ENCODE measurements around the gene PDK2.

PDK2 gene

DNA sequence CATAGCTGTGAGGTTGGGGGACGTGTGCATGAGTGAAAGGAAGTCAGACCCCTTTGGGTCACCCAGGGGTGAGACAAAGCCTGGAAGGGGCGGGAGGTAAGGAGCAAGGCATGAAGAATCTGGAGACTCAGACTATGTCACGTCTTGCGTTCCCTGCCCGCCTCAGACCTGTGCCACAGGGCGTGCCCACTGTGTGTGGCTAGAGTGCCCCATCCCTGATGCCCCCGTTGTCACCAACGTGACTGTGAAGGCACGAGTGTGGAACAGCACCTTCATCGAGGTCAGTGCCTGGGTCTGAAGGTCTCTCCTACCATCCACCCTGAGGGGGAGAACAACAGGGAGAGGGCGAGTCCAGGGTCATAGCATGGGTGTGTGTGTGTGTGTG, 15.1 kb upstream of the PDK2 start:
- DNase-seq: no peak

DNA sequence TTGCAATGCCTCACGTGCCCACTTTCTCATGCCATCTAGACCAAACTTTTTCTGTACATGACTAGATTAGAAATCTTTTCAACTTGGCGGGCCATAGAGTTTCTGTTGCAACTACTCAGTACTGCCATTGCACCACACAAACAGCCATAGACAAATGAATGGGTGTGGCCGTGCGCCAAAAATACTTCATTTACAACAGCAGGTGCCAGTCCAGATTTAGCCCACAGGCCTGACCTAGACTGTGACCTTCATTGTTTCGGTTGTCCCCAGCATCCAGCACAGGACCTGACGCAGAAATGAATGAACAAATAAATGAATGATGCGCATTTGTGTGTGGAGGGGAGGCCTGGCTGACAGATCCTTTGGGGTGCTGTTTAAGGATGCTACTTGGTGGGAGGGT, 14.3 kb upstream of the PDK2 start:
- DNase-seq: no peak

GRCh38 chr17:50081757-50082156, 13.4 kb upstream of the PDK2 start:
- no peak for DNase-seq

DNA sequence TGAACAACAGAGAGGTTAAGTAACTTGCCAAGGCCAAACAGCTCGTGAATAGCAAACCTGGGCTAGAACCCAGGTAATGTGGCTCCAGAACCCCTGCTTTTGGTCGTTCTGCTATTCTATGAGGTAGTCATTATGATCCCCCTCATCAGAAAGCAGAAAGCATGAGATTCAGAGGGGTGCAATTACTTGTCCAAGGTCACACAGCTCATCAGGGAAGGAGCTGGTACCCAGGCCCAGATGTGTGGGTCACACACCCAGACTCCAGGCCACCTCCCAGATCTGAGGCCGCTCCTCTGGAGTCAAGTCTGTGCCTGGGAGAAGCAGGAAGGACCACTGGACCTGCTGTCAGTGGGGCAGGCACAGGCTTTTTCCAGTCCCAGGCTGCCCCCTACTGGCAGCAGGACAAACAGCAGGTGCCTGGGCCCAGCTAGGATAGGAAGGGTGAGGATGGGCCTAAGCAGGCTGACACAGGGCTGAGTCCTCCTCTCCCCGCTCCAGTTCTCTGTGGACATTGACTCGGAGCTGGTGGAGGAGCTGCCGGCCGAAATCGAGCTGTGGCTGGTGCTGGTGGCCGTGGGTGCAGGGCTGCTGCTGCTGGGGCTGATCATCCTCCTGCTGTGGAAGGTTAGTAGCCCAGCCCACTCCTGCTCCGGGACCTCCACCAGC, 7.8 kb upstream of the PDK2 start:
- DNase-seq: peak; percentile 68

- DNase-seq: no peak
Measured at GRCh38 chr17:50087912-50088405, 7.2 kb upstream of the PDK2 start.

DNA sequence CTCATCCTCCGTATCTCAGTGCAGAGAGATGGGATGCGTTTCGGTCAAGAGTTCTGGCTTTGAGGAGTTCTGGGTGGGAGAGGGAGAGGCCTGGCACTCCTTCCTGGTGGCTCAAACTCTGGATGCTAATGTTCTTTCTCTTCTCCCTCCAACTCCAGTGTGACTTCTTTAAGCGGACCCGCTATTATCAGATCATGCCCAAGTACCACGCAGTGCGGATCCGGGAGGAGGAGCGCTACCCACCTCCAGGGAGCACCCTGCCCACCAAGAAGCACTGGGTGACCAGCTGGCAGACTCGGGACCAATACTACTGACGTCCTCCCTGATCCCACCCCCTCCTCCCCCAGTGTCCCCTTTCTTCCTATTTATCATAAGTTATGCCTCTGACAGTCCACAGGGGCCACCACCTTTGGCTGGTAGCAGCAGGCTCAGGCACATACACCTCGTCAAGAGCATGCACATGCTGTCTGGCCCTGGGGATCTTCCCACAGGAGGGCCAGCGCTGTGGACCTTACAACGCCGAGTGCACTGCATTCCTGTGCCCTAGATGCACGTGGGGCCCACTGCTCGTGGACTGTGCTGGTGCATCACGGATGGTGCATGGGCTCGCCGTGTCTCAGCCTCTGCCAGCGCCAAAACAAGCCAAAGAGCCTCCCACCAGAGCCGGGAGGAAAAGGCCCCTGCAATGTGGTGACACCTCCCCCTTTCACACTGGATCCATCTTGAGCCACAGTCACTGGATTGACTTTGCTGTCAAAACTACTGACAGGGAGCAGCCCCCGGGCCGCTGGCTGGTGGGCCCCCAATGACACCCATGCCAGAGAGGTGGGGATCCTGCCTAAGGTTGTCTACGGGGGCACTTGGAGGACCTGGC, 6.0 kb upstream of the PDK2 start:
- DNase-seq: no peak

DNA sequence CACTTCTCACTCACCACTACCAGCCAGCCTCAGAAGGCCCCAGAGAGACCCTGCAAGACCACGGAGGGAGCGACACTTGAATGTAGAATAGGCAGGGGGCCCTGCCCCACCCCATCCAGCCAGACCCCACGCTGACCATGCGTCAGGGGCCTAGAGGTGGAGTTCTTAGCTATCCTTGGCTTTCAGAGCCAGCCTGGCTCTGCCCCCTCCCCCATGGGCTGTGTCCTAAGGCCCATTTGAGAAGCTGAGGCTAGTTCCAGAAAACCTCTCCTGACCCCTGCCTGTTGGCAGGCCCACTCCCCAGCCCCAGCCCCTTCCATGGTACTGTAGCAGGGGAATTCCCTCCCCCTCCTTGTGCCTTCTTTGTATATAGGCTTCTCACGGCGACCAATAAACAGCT, 5.1 kb upstream of the PDK2 start:
- DNase-seq: no peak

GRCh38 chr17:50090971-50091917, 3.9 kb upstream of the PDK2 start:
- DNase-seq: no peak

GRCh38 chr17:50091918-50092285, 3.2 kb upstream of the PDK2 start:
- DNase-seq: no peak

DNA sequence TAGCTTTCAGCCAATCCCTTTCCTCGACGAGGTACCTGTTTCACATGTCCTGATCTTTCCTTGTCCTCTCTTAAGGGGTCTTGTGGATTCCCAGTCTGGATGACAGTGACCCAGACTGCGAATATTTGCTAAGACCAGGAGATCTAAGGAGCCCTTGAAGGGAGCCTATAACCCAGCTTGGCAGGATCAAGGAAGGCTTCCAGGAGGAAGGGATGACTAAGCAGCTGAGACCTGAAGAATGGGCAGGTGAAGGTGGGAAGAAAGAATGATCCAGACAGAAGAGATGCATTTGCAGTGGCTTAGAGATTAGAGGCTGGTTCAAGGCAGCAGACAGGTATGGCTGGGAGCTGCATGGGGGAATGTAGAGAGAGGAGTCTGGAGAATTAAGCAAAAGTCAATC, 1.9 kb upstream of the PDK2 start:
- no peak for DNase-seq

DNA sequence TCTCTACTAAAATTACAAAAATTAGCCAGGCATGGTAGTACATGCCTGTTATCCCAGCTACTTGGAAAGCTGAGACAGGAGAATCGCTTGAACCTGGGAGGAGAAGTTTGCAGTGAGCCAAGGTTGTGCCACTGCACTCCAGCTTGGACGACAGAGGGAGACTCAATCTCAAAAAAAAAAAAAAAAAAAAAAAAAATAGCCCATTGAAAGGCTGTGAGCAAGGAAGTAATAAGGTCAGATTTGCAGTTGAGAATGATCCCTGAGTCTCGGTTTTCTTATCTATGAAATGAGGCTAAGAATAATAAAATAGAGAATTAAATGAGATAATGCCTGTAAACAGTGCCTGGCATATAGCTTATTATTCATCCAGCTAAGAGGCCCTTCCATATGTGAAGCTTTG, 1.3 kb upstream of the PDK2 start:
- DNase-seq: no peak

- DNase-seq: peak; percentile 80
Measured at GRCh38 chr17:50094243-50094752, 853 bp upstream of the PDK2 start.

GRCh38 chr17:50095626-50096037, 481 bp downstream of the PDK2 start:
- no peak for DNase-seq

DNA sequence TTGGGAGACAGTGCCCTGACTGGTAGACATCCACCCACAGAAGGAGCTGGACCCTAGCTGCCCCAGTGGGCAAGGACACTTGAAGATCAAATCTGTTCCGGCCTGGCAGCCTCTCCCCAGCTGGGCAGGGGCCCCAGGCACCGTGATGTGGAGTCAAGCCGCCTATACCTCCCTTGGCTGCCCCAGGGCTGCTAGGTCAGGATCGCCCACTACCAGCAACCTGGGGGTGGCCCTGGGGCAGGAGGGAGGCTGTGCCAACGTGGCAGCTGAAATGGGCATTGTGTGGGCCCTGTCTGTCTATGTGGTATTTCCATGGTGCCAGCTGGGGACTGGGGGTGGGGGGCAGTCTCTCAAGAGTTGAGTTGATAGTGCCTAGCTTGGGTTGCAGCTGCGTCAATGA, 941 bp downstream of the PDK2 start:
- DNase-seq: no peak

DNA sequence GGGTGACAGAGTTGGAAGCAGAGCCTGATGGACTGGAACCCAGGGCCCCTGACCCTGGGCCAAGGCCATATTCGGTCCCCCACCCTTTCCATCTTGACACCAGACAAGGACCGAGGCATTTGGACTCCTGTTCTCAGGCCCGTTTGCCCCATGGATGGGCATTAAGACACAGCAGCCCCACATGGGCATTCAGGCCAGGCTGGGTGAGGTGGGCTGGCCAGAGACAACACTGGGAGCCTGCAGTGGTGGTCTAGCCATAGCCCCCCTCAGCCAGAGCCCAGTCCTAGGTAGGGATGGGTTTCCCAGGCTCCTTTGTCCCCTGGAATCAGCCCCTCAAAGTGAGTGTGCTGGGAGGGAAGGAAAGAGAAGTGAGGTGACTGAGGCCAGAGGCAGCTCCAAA, 1.6 kb downstream of the PDK2 start:
- DNase-seq: no peak

DNA sequence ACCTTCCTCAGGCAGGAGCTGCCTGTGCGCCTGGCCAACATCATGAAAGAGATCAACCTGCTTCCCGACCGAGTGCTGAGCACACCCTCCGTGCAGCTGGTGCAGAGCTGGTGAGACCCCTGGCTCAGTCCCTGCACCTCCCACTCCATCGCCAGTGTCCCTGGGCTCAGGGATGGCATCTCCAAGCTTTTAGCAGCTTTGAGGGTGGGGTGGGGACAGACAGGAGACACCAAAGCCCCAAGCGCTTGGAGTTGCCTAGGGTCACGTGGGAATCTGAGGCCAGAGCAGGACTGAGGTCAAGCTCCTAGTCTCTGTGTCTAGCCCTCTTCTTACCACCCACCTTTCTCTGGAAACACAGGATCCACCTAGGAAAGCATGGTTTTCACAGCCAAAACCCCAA, 2.3 kb downstream of the PDK2 start:
- no peak for DNase-seq

DNA sequence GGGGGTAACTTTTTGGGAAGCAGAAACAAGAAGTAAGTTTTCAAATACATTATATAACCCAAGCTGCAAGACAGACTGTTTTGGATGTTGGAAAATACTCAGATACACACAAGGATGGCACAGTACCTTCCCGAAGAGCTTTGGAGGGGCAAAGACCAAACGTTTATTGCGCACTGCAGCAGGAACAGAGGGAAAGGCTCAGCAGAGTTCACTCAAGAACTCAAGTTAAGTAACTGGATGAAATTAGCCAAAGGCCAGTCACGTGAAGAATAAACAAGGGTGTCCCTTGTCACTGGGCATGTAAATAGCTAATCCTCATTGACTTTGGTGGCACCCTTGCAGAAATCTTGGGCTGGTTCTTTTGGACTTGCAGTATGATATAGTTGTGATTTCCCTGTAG, 2.8 kb downstream of the PDK2 start:
- DNase-seq: no peak

GRCh38 chr17:50098583-50098982, 3.4 kb downstream of the PDK2 start:
- no peak for DNase-seq

GRCh38 chr17:50099003-50099402, 3.9 kb downstream of the PDK2 start:
- DNase-seq: no peak

- no peak for DNase-seq
Measured at GRCh38 chr17:50100480-50100883, 5.3 kb downstream of the PDK2 start.

DNA sequence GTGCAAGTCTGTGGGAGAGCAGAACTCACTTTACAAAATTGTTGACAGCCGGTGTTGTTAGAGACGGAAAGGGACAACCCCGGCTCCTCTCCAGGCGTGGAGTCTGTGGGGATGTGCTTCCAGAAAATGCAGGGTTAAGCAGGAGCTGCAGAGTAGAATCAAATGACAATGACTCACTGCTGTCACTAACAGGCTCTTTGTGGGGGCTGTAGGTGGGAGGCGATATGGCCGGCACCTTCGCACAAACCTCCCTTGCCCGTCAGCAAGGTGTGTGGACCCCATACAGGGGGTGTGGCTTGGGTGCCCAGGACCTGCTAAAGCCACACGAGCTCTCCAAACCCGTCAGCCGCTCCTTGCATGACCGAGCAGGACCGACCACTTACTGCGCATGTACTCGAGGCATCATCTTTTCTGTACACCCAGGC, 5.8 kb downstream of the PDK2 start:
- no peak for DNase-seq

DNA sequence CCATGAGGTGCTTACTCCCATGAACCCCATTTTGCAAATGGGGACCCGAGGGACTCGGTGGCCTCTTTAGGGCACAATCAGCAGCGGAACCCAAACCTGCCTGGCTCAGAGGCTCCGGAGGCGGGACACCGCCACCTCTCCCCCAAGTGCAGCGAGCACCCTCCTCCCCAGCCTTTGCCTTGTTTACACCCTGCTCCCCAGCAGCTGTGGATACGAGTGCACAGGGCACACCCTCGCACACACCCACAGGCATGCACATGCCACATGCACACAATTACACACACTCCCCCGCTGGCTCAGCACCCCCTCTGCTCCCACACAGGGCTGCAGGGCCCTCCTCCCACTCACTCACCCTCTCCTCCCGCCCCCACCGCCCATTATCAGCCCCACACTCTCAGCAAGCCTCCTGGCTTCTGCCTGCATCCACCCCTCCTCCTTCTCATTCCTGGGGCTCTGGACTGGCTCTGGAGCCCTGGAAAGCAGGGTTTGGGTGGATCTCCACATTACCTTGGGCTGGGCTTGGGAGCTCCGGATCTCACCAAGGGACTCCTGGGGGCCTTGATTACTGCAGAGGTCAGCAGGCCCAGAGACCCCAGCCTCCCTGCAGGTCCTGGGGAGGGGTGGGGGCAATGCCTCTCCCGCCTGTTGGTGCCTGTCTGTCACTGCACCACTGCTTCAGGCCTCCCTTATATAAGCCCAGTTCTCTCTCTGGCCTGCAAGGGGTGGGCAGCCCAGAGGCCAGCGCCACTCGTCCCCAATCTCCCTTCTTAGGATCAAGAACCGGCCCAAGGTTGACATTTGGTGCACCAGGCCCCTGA, 6.4 kb downstream of the PDK2 start:
- no peak for DNase-seq
